SHP77 (cell line): ENCODE data around the gene TSPEAR.
"Not testable (repeated sequence)": the region's sequence is repeated elsewhere in the genome, so short reads cannot be mapped to it uniquely, and the experiment has no call there.

Experiments used
- DNase-seq, 2 experiments: peaks; one replicate each; lab custom pipeline; 2025; lab: John Stamatoyannopoulos, UW

TSPEAR gene

DNA sequence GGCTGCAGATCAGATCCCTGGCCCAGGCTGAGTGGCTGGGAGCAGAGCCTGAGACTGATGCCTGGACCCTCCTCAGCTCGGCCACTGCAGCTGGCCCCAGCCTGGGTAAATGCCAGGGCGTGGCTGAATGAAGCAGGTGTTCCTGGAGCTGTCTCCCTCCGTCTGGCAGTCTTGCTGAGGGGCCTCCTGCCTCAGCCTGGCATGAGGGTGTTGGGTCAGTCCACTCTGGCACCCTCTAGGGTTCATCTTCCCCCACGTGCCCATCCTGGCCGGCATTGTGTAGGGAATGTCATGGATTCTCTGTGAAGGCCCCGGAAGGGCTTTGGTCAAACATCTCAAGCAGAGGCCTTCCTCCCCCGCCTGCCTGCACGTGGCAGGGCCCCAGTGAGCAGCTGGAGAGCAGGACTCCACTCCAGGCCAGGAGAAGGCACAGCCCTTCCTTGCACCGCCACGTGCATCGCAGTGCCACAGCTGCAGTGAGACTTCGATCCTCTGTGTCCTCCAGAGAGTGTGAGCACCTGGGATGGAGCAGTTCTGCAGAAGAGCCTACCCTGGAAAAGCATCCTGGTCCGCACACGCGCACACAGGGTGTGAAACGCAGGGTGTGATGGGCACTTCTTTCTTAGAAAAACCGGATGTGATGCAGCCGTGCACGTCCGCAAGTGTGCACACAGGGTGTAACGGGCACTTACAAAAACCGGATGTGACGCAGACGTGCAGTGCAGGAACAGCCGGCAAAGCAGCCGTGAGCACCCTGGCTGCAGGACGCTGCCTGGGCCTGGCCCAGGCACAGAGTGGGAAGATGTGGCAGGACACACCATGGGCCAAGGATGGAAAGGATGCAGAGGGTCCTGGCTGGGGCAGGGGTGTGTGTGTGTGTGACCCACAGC lies 142.5 kb downstream of the TSPEAR start:
- peak; percentile 98 to 99 for DNase-seq

DNA sequence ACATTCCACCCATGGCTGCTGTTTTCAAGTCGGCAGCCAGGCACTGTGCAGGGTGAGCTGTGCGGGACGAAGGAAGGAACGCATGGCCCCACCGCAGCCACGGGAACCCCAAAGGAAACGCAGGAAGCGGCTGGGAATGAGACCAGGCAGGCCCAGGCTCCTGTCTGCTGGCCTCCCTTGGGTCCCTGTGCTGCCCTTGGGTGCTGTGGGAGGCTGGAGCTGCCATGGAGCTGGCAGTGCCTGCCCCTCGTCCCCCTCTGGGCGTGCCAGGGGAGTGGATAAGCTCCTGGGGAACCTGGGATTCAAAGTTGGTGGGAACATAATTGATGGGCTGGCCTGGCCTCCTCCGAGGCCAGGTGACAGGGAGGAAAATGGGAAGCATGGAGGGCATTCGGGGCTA lies 143.1 kb downstream of the TSPEAR start:
- DNase-seq = no peak

DNA sequence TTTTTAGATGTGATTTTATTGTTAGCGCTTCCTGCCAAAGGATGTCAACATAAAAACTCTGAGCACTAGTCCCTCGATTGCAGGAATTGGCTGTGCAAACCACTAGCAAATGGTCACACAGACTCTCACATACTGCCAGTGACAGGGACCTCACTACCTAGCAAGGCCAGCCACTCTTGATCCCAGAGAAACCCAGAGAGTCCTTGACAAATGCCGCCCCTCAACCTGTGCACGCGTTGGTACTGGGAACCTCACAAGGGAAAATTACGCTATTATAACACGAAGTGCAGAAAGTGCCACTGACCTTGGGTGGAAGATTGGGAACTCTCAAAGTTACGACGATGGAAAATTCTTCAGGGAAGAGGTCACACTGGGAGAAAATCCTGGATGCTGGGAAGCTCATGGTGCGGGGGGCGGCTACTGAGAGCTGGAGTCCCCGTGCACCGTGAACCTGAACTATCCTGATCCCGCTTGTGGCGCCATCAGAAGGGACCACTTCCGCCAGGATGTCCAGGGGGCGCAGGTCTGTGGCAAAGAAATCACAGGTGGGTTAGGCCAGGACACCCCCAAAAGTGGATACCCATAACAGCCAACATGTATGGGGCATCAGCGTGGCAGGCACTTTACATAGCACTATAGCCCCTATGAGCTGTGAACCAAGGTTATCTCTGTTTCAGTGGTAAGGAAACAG lies 143.7 kb downstream of the TSPEAR start:
- no peak for DNase-seq

DNA sequence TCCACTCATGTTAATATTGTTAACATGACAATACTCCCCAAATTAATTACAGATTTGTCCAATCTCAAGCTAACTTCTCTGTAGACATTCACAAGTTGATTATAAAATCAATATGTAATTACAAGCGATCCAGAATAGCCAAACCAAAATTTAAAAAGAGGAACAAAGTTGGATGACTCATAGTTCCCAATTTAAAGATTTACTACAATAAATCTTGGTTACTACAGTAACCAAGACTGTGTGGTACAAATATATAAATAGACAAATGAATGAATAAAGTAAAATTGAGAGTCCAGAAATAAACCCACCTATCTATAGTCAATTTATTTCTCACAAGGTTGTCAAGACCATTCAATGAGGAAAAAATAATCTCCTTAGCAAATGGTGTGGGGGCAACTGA lies 145.0 kb downstream of the TSPEAR start:
- no peak for DNase-seq

GRCh38 chr21:44564886-44565598 lies 146.3 kb downstream of the TSPEAR start:
- DNase-seq = no peak

GRCh38 chr21:44564099-44564498 lies 147.3 kb downstream of the TSPEAR start:
- no peak for DNase-seq

DNA sequence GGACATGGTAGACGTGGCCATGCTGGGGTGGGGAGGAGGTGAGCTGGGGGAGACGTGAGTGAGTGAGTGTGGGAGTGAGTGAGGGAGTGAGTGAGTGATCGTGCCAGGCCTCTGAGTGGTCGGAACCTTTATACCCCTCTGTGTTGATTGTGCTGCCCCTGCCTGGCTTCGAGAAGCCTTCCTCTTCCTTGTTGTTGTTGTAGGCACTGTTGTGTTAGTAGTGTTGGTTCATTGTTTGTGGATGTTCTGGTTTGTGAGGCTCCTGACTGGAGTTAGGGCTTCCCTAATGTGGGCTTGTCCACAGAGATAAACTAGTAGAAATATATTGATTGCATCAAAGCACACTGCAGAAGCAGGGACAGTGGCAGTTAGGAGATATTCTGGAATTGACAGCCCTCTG lies 152.7 kb downstream of the TSPEAR start, which contains the start of gene KRTAP10-3:
Gene KRTAP10-3, minus strand, starts transcription at position 101 of the 400 bp plus-strand sequence. Its CDS starts 80 bp downstream, at position 21.
- DNase-seq = no peak

- not testable (repeated sequence) for DNase-seq
Measured at GRCh38 chr21:44558329-44558675, 153.1 kb downstream of the TSPEAR start.

- no peak for DNase-seq
Measured at GRCh38 chr21:44557491-44558328, 153.7 kb downstream of the TSPEAR start.

GRCh38 chr21:44556879-44557278 lies 154.5 kb downstream of the TSPEAR start:
- DNase-seq = no peak

- DNase-seq = no peak
Measured at GRCh38 chr21:44555200-44555875, 156.0 kb downstream of the TSPEAR start.

DNA sequence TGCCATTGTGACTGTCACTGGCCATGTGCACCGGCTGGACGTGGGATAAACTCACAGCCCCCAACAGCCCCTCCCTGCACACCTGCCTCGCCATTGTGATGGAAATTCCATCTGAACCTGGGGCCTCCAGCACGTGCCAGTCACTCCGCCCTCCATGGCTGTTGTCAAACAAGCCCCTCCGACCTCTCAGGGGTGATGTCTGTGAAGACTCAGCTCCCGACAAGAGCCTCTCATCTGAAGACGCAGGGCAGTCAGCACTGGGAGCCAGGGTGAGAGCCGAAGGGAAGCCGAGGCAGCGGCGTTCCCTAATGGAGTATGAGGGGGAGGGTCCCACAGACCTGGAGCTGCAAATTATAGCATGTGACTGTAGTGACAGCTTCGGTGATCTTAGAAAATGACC lies 158.7 kb downstream of the TSPEAR start:
- DNase-seq = no peak

DNA sequence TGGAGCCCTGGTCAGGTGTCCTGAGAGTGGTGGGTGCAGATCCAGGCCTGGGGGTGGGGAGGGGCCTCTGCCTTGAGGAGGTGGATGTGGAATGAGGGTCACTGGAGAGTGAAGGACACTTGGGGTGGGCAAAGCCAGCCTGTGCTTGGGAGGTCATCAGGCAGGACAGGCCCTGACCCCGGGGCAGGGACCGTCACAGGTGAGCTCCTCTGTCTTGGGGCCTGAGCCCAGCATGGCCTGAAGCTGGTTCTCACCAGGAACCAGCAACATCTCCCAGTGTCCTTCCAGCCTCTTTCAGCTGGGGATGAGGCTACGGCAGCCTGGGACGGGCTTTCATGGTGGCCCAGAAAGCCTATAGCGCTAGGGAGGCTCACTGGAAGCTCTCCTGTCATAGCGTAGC lies 159.2 kb downstream of the TSPEAR start:
- DNase-seq = no peak

DNA sequence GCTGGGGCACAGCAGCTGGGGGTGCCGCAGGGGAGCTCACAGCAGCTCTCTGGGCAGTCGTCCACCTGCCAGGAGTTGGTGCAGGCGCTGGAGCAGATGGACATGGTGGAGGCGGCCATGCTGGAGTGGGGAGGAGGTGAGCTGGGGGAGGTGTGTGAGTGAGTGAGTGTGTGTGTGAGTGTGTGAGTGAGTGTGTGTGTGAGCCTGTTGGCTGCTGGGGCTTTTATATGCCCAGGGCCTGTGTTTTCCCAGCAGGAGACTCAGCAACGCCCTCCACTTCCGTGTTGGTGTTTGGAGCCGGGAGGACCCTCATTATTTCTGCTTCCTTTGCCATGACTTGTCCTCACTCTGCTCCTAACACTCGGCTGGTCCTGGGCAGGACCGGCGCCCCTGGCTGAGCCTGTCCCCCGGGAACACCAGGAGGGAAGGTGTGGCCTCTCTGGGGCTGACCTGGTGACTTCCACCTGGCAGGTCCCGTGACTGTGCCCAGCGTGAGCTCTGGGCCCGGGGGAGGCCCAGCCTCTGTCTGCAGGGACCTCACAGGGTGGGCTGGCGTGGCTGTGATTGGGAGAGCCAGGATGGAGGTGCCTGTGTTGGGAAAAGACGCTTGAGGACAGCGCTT lies 159.9 kb downstream of the TSPEAR start, which contains the start of gene KRTAP10-2:
Gene KRTAP10-2, minus strand, starts transcription at position 166 of the 622 bp plus-strand sequence. Its CDS starts 47 bp downstream, at position 119.
- no peak for DNase-seq

- DNase-seq = no peak
Measured at GRCh38 chr21:44550807-44551206, 160.6 kb downstream of the TSPEAR start.

DNA sequence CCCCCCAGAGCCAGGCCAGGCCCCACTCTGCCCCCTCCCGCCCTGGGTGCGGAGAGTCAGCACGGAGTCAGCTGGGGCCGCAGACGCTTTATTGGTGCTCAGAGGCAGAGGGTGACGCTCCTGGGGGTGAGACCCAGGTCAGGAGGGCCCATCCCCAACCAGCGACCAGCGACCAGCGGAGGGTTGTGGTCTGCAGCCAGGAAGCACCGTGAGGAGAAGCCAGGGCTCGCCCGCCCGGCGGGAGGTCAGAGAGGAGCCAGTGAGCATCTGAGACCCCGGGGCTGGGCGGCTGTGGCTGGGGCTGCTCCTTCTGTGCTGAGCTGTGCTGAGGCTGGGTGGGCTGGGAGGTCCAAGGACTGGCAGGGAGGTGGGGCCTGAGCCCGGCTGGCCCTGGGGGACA lies 161.1 kb downstream of the TSPEAR start:
- DNase-seq = not testable (repeated sequence)

- DNase-seq = no peak
Measured at GRCh38 chr21:44549525-44550211, 161.7 kb downstream of the TSPEAR start.

- no peak for DNase-seq
Measured at GRCh38 chr21:44548922-44549321, 162.4 kb downstream of the TSPEAR start.

GRCh38 chr21:44548381-44548780 lies 163.0 kb downstream of the TSPEAR start:
- no peak for DNase-seq
